ENCODE data around the gene ANKRD26. TPM values are rescaled to one million over a fixed set of nuclear protein-coding genes. Genes with fewer than 3 reads are reported as not detected.

ANKRD26 gene
- total RNA-seq (ENCODE audit: low replicate concordance), result 8.6 and 14.0 TPM in 2 replicates
- long read RNA-seq, partial matches to known transcripts, result 0 of 1 reads
- long read RNA-seq, other reads (novel, unspliced or antisense), result 1 of 1 reads

DNA sequence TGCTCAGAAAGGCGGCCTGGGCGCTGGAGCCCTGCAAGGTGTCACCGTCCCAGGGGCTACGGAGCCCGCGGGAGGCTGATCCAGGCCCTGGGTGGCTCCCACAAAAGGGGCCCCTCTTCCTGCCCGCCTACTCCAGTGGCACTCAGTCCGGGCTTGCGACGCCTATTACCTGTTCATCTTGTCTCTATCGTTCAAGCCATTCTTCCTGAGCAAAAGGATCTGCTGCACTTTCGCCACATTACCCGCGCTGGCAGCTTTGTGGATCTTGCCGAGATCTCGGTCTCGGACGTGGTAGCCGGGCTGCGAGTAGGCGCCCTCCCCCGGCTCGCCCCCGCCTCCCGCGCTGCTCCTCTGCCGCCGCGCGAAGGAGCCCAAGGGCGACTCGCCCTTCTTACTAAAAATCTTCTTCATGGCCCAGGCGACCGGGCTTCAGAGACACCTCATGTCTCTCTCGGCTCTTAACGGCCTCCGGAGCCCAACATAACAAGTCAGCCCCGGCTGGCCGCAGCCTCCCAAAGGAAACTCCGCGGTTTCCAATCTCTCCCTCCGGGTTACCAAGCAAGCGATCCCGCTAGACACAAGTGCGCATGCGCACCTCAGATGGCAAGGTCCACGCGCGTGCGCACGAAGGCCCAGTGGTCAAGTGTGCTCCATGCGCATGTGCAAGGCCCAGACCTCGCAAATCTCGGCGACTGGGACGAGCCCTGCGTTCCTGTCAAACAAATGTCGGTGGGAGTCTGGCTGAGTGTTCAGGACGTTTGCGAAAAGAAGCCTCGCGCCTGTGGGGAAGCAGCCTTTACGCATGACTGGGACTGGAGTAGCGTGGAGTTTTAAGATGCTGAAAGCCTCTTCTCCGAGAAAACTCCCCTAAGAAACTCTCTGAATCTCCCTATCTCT lies at the start of gene ANKRD26:
Gene ANKRD26, minus strand, starts transcription at position 579 of the 897 bp plus-strand sequence. Its CDS starts 168 bp downstream, at position 411.
- Mint-ChIP-seq H3K9me3 (no peaks in the 10 kb centered on the region), H3K36me3 (peaks cover 4% of the 10 kb centered on the region), H3K4me1 (ENCODE audit: unreplicated experiment) (peaks cover 13% of the 10 kb centered on the region), H3K27ac (peak within 1 kb of the TSS; percentile 98), H3K27me3 (peaks cover 3% of the 10 kb centered on the region), H3K4me3 (peak within 1 kb of the TSS; percentile 94)
- TF ChIP-seq, protein P1, sequence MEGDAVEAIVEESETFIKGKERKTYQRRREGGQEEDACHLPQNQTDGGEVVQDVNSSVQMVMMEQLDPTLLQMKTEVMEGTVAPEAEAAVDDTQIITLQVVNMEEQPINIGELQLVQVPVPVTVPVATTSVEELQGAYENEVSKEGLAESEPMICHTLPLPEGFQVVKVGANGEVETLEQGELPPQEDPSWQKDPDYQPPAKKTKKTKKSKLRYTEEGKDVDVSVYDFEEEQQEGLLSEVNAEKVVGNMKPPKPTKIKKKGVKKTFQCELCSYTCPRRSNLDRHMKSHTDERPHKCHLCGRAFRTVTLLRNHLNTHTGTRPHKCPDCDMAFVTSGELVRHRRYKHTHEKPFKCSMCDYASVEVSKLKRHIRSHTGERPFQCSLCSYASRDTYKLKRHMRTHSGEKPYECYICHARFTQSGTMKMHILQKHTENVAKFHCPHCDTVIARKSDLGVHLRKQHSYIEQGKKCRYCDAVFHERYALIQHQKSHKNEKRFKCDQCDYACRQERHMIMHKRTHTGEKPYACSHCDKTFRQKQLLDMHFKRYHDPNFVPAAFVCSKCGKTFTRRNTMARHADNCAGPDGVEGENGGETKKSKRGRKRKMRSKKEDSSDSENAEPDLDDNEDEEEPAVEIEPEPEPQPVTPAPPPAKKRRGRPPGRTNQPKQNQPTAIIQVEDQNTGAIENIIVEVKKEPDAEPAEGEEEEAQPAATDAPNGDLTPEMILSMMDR (conservative IDR thresholded peaks at IDR 0.05), result no peak
- peak; percentile 98 for DNase-seq (ENCODE audit: extremely low spot score, unreplicated experiment)

DNA sequence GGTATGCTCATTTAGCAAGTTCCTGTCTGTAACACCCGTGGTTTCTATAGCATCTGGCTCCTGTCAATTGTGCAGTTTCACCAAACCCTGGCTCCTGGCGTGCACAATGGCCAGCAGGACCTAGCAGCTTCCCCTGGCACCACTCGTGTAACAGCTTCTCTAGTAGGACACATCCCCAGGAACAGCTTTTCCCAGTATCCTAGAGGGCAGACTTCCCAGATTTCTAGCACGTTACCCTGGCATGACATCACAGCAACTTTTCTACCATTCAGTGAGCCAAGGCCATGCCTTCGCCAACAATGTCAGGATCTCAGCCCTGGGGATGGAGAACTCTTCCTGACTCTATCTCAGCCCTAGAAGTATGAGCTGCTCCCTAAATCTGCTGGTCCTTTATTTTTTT lies 47.4 kb upstream of the ANKRD26 start:
- Mint-ChIP-seq H3K9me3 (no peaks in the 10 kb centered on the region), H3K4me3 (no peak overlapping the region), H3K36me3 (peaks cover 39% of the 10 kb centered on the region), H3K27ac (no peak overlapping the region), H3K27me3 (no peaks in the 10 kb centered on the region), H3K4me1 (ENCODE audit: unreplicated experiment) (peaks cover 10% of the 10 kb centered on the region)
- DNase-seq (ENCODE audit: extremely low spot score, unreplicated experiment), result no peak
- TF ChIP-seq, protein P1 (conservative IDR thresholded peaks at IDR 0.05), result no peak

DNA sequence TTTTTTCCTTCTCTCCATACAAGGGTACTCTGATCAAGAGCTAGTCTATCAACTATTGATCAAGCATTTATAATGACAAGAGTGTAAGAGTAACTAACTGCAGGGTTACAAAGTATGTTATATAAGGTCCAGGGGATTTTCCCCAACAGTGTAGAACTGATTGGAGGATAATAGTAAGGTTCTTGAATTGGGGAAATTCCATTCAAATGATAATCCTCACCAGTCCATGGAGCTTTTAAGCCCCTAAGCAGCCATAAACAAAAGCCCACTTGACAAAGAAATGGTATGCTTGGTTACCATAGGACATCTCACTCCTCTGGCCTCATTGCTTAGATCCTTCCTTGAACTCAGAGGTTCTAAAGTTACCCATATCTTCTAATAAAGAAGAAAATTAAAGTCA lies 45.6 kb upstream of the ANKRD26 start:
- no peaks in the 10 kb centered on the region for H3K27me3 Mint-ChIP-seq
- no peaks in the 10 kb centered on the region for H3K9me3 Mint-ChIP-seq
- no peak overlapping the region for H3K4me3 Mint-ChIP-seq
- no peaks in the 10 kb centered on the region for H3K4me1 Mint-ChIP-seq (ENCODE audit: unreplicated experiment)
- no peak for DNase-seq (ENCODE audit: extremely low spot score, unreplicated experiment)
- no peak overlapping the region for H3K27ac Mint-ChIP-seq
- TF ChIP-seq, protein P1 (conservative IDR thresholded peaks at IDR 0.05), result no peak
- peaks cover 38% of the 10 kb centered on the region for H3K36me3 Mint-ChIP-seq

DNA sequence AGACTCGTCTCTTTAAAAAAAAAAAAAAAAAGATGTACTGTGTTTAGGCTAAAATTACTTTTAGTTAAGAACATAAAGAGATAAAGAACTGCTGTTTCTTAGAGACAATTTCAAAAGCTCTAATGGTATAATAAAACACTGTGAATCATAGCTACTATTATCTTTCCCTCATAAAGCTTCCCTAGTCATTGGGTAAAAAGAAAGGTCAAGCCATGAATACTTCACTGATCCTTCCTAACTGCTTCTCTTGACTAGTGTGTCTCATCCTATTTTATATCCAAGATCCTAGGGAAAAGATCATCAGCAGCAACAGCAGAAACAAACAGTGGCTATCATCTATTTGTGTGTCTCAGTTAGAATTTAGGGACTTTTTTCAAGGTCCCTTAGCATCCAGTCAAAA lies 43.4 kb upstream of the ANKRD26 start:
- Mint-ChIP-seq H3K27ac (peak overlapping the region; percentile 43), H3K27me3 (no peaks in the 10 kb centered on the region), H3K4me3 (no peak overlapping the region), H3K9me3 (no peaks in the 10 kb centered on the region), H3K36me3 (peaks cover 38% of the 10 kb centered on the region), H3K4me1 (ENCODE audit: unreplicated experiment) (no peaks in the 10 kb centered on the region)
- no peak for DNase-seq (ENCODE audit: extremely low spot score, unreplicated experiment)
- TF ChIP-seq, protein P1 (conservative IDR thresholded peaks at IDR 0.05), result no peak

DNA sequence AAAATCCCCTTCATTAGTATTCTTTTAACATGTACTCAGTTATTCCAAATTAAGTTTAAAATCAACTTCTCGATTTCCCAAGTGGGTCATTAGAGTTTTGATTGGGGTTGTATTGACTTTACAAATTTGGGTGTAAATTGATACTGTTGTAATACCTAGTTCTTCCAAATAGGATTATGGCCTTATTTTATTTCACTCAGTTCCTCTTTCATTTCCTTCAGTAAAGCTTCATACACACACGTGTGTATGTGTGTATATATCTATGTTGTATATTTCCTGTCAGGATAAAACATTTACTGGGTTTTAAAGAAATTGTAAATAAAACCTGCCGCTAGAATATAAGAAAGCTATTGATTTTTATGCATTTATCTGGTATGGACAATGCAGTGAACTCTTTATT lies 38.0 kb upstream of the ANKRD26 start:
- Mint-ChIP-seq H3K4me1 (ENCODE audit: unreplicated experiment) (no peaks in the 10 kb centered on the region), H3K36me3 (peaks cover 24% of the 10 kb centered on the region), H3K27ac (no peak overlapping the region), H3K27me3 (no peaks in the 10 kb centered on the region), H3K9me3 (no peaks in the 10 kb centered on the region), H3K4me3 (no peak overlapping the region)
- TF ChIP-seq, protein P1 (conservative IDR thresholded peaks at IDR 0.05), result no peak
- no peak for DNase-seq (ENCODE audit: extremely low spot score, unreplicated experiment)
